PFSK-1 (cell line): ENCODE data around the gene ONECUT3.

Source experiments
- POLR2AphosphoS5 ChIP-seq: IDR thresholded peaks from 2 replicates; pipeline ENCODE4 v1.6.1; 2012; ENCODE audit warnings: low read depth, mild to moderate bottlenecking, control low read depth, low read length, moderate library complexity
- TF ChIP-seq, protein P1 (sequence below), 2 experiments: IDR thresholded peaks; 2 replicates each; pipeline versions ENCODE4 v1.6.1 to v1.8.0; 2011 to 2012; ENCODE audit warnings: low read depth in 2 of 2, low read length in 2 of 2, control low read depth in 1 of 2, inconsistent platforms in 1 of 2, mild to moderate bottlenecking in 1 of 2, moderate library complexity in 1 of 2; ENCODE audit not compliant: insufficient read depth in 1 of 2

DNA sequence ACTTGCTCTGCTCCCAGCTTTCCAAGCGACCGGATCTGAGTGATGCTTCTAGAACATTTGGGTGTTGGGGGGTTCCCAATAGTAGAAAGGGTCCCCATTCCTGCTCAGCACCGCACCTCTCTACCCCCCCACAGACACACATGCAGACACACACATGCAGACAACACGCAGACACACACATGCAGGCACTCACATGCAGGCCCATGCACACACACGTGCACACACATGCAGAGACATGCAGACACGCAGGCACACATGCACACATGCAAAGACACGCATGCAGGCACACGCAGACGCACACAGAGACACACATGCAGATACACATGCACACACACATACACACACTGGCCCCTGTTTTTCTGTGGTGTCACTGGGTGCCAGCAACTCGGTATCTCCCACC, 23.8 kb downstream of the ONECUT3 start:
- TF ChIP-seq POLR2AphosphoS5 = no peak
- TF ChIP-seq, protein P1, sequence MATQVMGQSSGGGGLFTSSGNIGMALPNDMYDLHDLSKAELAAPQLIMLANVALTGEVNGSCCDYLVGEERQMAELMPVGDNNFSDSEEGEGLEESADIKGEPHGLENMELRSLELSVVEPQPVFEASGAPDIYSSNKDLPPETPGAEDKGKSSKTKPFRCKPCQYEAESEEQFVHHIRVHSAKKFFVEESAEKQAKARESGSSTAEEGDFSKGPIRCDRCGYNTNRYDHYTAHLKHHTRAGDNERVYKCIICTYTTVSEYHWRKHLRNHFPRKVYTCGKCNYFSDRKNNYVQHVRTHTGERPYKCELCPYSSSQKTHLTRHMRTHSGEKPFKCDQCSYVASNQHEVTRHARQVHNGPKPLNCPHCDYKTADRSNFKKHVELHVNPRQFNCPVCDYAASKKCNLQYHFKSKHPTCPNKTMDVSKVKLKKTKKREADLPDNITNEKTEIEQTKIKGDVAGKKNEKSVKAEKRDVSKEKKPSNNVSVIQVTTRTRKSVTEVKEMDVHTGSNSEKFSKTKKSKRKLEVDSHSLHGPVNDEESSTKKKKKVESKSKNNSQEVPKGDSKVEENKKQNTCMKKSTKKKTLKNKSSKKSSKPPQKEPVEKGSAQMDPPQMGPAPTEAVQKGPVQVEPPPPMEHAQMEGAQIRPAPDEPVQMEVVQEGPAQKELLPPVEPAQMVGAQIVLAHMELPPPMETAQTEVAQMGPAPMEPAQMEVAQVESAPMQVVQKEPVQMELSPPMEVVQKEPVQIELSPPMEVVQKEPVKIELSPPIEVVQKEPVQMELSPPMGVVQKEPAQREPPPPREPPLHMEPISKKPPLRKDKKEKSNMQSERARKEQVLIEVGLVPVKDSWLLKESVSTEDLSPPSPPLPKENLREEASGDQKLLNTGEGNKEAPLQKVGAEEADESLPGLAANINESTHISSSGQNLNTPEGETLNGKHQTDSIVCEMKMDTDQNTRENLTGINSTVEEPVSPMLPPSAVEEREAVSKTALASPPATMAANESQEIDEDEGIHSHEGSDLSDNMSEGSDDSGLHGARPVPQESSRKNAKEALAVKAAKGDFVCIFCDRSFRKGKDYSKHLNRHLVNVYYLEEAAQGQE (IDR thresholded peaks at IDR 0.05; ENCODE audit: insufficient read depth in 1 of 2, low read depth in 2 of 2, low read length in 2 of 2) = no peak
